Hepatocyte (in vitro differentiated cells): ENCODE data around the gene CSNK1D.

Experiments
- EZH2 ChIP-seq: fragments of 200-600 bp; sonication (generic); IDR thresholded peaks from 2 replicates; pipeline ENCODE4 v1.6.1; 2016; ENCODE audit warnings: antibody characterized with exemption, mild to moderate bottlenecking, borderline replicate concordance
- EZH2phosphoT487 ChIP-seq: fragments of 200-600 bp; sonication (generic); IDR thresholded peaks from one replicate; pipeline ENCODE4 v1.6.1; 2018; ENCODE audit warnings: antibody characterized with exemption, mild to moderate bottlenecking, low read depth, moderate library complexity; ENCODE audit not compliant: unreplicated experiment, severe bottlenecking
- TF ChIP-seq, protein P1 (sequence below): fragments of 200-600 bp; sonication (generic); IDR thresholded peaks from 2 replicates; pipeline ENCODE4 v1.5.1; 2016; ENCODE audit warnings: antibody characterized with exemption, mild to moderate bottlenecking; ENCODE audit not compliant: poor library complexity

DNA sequence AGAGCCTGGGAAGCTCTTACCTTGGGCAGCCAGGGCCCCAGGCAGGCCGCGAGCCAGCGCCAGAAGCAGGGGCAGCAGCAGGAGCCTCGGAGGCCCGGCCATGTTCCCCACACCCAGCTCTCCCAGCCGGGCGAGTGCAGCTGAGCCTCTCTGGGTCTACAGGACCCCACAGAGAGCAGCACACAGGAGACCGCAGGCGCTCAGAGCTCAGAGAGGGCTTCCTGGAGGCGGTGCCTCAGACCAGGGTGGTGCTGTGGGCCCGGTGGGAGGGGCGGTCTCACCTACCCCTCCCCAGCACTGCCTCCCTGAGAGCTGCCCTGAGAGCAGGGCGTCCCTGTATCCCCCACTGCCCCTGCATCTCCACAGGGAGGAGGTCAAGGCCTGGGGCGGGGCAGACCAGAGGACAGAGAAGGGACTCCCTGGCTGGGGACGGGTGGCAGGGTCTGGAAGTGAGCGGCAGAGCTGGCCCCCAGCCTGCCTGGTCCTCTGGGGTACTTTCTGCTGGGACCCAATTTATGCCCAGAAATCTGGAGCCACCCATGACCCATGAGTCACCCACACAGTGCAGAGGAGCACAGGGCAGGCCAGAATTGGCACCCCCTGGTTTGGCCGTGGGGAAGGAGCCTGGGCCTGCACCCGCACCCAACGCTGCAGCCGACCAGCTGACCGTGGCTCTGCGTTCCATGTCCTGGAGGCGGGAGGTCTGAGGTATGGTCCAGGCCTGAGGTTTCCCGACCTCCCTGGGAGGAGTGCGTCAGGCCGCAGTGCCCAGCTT lies 44.1 kb upstream of the CSNK1D start, which contains the start of gene CD7:
- TF ChIP-seq, protein P1, sequence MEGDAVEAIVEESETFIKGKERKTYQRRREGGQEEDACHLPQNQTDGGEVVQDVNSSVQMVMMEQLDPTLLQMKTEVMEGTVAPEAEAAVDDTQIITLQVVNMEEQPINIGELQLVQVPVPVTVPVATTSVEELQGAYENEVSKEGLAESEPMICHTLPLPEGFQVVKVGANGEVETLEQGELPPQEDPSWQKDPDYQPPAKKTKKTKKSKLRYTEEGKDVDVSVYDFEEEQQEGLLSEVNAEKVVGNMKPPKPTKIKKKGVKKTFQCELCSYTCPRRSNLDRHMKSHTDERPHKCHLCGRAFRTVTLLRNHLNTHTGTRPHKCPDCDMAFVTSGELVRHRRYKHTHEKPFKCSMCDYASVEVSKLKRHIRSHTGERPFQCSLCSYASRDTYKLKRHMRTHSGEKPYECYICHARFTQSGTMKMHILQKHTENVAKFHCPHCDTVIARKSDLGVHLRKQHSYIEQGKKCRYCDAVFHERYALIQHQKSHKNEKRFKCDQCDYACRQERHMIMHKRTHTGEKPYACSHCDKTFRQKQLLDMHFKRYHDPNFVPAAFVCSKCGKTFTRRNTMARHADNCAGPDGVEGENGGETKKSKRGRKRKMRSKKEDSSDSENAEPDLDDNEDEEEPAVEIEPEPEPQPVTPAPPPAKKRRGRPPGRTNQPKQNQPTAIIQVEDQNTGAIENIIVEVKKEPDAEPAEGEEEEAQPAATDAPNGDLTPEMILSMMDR, result no peak
- TF ChIP-seq EZH2 (no peak), EZH2phosphoT487 (no peak)
